Liver (tissue), 9 donors: ENCODE measurements around the gene SLC5A1. TPM values are rescaled to one million over a fixed set of nuclear protein-coding genes. Genes with fewer than 3 reads are reported as not detected.

ENCODE experiments used
- DNase-seq: peaks from one replicate; pipeline ENCODE4 v3.0.0-alpha.2; 2017; ENCODE audit warnings: low spot score
- H3K27ac ChIP-seq, 2 donors: one replicate each; pipeline ENCODE4 v1.7.0; 2013; ENCODE audit warnings: inconsistent platforms in 2 of 2, low read length in 2 of 2, control low read depth in 1 of 2, low read depth in 1 of 2, mild to moderate bottlenecking in 1 of 2
- H3K27me3 ChIP-seq, 4 donors: one replicate each; pipeline versions ENCODE4 v1.6.1 to v1.7.0; 2013; ENCODE audit warnings: low read length in 3 of 4, inconsistent platforms in 1 of 4, mild to moderate bottlenecking in 1 of 4, moderate library complexity in 1 of 4; ENCODE audit not compliant: control insufficient read depth in 4 of 4, insufficient read depth in 4 of 4
- H3K36me3 ChIP-seq, 4 donors: one replicate each; pipeline versions ENCODE4 v1.6.1 to v1.7.0; 2013; ENCODE audit warnings: low read length in 3 of 4, mild to moderate bottlenecking in 3 of 4, low read depth in 1 of 4, moderate library complexity in 1 of 4; ENCODE audit not compliant: control insufficient read depth in 4 of 4, insufficient read depth in 3 of 4
- H3K4me1 ChIP-seq, 4 donors: one replicate each; pipeline versions ENCODE4 v1.6.1 to v1.7.0; 2013; ENCODE audit warnings: low read length in 3 of 4, mild to moderate bottlenecking in 3 of 4, moderate library complexity in 1 of 4; ENCODE audit not compliant: control insufficient read depth in 4 of 4, insufficient read depth in 4 of 4
- H3K4me3 ChIP-seq, 3 donors: one replicate each; pipeline versions ENCODE4 v1.6.1 to v1.7.0; 2013; ENCODE audit warnings: low read length in 3 of 3, control low read depth in 1 of 3, low read depth in 1 of 3, mild to moderate bottlenecking in 1 of 3
- H3K9ac ChIP-seq, 2 donors: one replicate each; pipeline ENCODE4 v1.7.0; 2013; ENCODE audit warnings: low read length in 2 of 2, mild to moderate bottlenecking in 2 of 2, moderate library complexity in 2 of 2, control low read depth in 1 of 2, low read depth in 1 of 2
- H3K9me3 ChIP-seq, 4 donors: one replicate each; pipeline versions ENCODE4 v1.6.1 to v1.7.0; 2013; ENCODE audit warnings: low read length in 3 of 4; ENCODE audit not compliant: control insufficient read depth in 4 of 4
- ATF3 ChIP-seq: IDR thresholded peaks from 2 replicates; pipeline ENCODE4 v1.6.1; 2016; ENCODE audit warnings: antibody characterized with exemption
- EGR1 ChIP-seq, 2 donors: IDR thresholded peaks; 2 replicates each; pipeline ENCODE4 v1.6.1; 2016 to 2018; ENCODE audit warnings: antibody characterized with exemption in 2 of 2, low read depth in 2 of 2
- FOXA1 ChIP-seq: IDR thresholded peaks from 2 replicates; pipeline ENCODE4 v1.6.1; 2016; ENCODE audit warnings: antibody characterized with exemption
- FOXA2 ChIP-seq: IDR thresholded peaks from 2 replicates; pipeline ENCODE4 v1.6.1; 2016; ENCODE audit warnings: antibody characterized with exemption
- HNF4A ChIP-seq, 2 donors: conservative IDR thresholded peaks; 2 replicates each; pipeline ENCODE4 v1.6.1; 2016; ENCODE audit warnings: antibody characterized with exemption in 2 of 2, mild to moderate bottlenecking in 2 of 2
- JUND ChIP-seq, 2 donors: IDR thresholded peaks; 2 replicates each; pipeline ENCODE4 v1.6.1; 2016; ENCODE audit warnings: antibody characterized with exemption in 2 of 2
- MAX ChIP-seq: IDR thresholded peaks from 2 replicates; pipeline ENCODE4 v1.6.1; 2016; ENCODE audit warnings: antibody characterized with exemption
- NR2F2 ChIP-seq: IDR thresholded peaks from 2 replicates; pipeline ENCODE4 v1.6.1; 2016; ENCODE audit warnings: antibody characterized with exemption
- RAD21 ChIP-seq, 2 donors: IDR thresholded peaks; 2 replicates each; pipeline ENCODE4 v1.6.1; 2016; ENCODE audit warnings: antibody characterized with exemption in 2 of 2, mild to moderate bottlenecking in 2 of 2
- REST ChIP-seq: IDR thresholded peaks from 2 replicates; pipeline ENCODE4 v1.6.1; 2016; ENCODE audit warnings: antibody characterized with exemption, mild to moderate bottlenecking
- RXRA ChIP-seq, 2 donors: IDR thresholded peaks; 2 replicates each; pipeline ENCODE4 v1.6.1; 2017 to 2018; ENCODE audit warnings: antibody characterized with exemption in 2 of 2, mild to moderate bottlenecking in 1 of 2
- TAF1 ChIP-seq: conservative IDR thresholded peaks from 2 replicates; pipeline ENCODE4 v1.6.1; 2016; ENCODE audit warnings: antibody characterized with exemption, mild to moderate bottlenecking
- ZBTB33 ChIP-seq: IDR thresholded peaks from 2 replicates; pipeline ENCODE4 v1.6.1; 2016; ENCODE audit warnings: antibody characterized with exemption
- WGBS: extraction: QIAGEN DNeasy Blood & Tissue Kit; methylation state at CpG from one replicate; pipeline ENCODE4 v1.1.7; 2013; 5-methylcytosine and 5-hydroxymethylcytosine counted together
- polyA plus RNA-seq, 2 donors: library from polyadenylated mRNA; stranded (reverse) in 1 of 2; unstranded in 1 of 2; fragments of 200-250 nt in 1 of 2; fragments of >200 nt in 1 of 2; fragmentation: Nextera tagmentation in 1 of 2; extraction: Ambion mirVana in 1 of 2; gene quantifications; one replicate each; pipeline versions ENCODE4 v1.2.1 to v1.2.3, GENCODE V29; 2013 to 2015
- total RNA-seq, 2 donors: library from RNA; depleted of rRNA; stranded (reverse); fragments of >200 nt; gene quantifications; one replicate each; pipeline ENCODE4 v1.2.3, GENCODE V29; 2014
- donor health status: healthy.
- donor health status: healthy.
- donor health status: healthy.
- donor health status: healthy.
- donor health status: healthy.

Gene SLC5A1
- total and polyA plus RNA-seq, 4 donors, result under 0.01 to 6.4 (median 2.5) TPM

- Histone ChIP-seq H3K4me3 (no peak overlapping the region), H3K9ac (no peak overlapping the region), H3K9me3 (no peaks in the 10 kb centered on the region), H3K27me3 (no peaks in the 10 kb centered on the region), H3K36me3 (no peaks in the 10 kb centered on the region), H3K27ac (no peak overlapping the region), H3K4me1 (no peaks in the 10 kb centered on the region)
- no peak for TF ChIP-seq RAD21 (IDR thresholded peaks at IDR 0.05)
- no peak for TF ChIP-seq ZBTB33
- TF ChIP-seq EGR1 (IDR thresholded peaks at IDR 0.05; ENCODE audit: low read depth in 2 of 2), result no peak
- no peak for TF ChIP-seq JUND (IDR thresholded peaks at IDR 0.05)
- TF ChIP-seq HNF4A (conservative IDR thresholded peaks at IDR 0.05), result no peak
- no peak for TF ChIP-seq FOXA2
- TF ChIP-seq ATF3, result no peak
- no peak for TF ChIP-seq RXRA (IDR thresholded peaks at IDR 0.05)
- TF ChIP-seq TAF1, result no peak
- TF ChIP-seq FOXA1, result no peak
- TF ChIP-seq REST, result no peak
- 83% methylated on average over 2 of the region's 2 CpGs for WGBS
- no peak for DNase-seq
These were observed 19.7 kb upstream of the SLC5A1 start for GRCh38 chr22:32023251-32023827.

GRCh38 chr22:32024796-32025195 lies 18.3 kb upstream of the SLC5A1 start:
- WGBS, result 90% methylated on average over 1 of the region's 1 CpG

More at GRCh38 chr22:32024796-32025195, 18.3 kb upstream of the SLC5A1 start:
- H3K27me3 ChIP-seq, result no peaks in the 10 kb centered on the region
- no peak overlapping the region for H3K4me3 ChIP-seq
- H3K36me3 ChIP-seq, result no peaks in the 10 kb centered on the region
- no peak for DNase-seq
- TF ChIP-seq NR2F2 (no peak), RAD21 (IDR thresholded peaks at IDR 0.05) (no peak), MAX (no peak)
- H3K9ac ChIP-seq, result no peak overlapping the region
- H3K9me3 ChIP-seq, result no peaks in the 10 kb centered on the region
- no peak overlapping the region for H3K27ac ChIP-seq
- no peaks in the 10 kb centered on the region for H3K4me1 ChIP-seq
